Loucy (cell line): Measurements from ENCODE around the gene KBTBD12.

Source experiments
- CTCF ChIP-seq: fragments of 200-600 bp; sonication (generic); conservative IDR thresholded peaks from 2 replicates; pipeline ENCODE4 v1.5.1; 2014; ENCODE audit warnings: mild to moderate bottlenecking, antibody characterized with exemption, low read length
- EZH2phosphoT487 ChIP-seq: fragments of 200-600 bp; IDR thresholded peaks from 2 replicates; pipeline ENCODE4 v1.6.1; 2018; ENCODE audit warnings: antibody characterized with exemption, mild to moderate bottlenecking, moderate library complexity, borderline replicate concordance

- TF ChIP-seq CTCF (no peak), EZH2phosphoT487 (no peak)
Observed at GRCh38 chr3:127991681-127992080, 76.6 kb downstream of the KBTBD12 start.
